Ovary (tissue), 3 donors: Measurements from ENCODE around the gene BLVRA.
"Not testable (repeated sequence)": the region's sequence is repeated elsewhere in the genome, so short reads cannot be mapped to it uniquely, and the experiment has no call there.

ENCODE experiments used
- POLR2A ChIP-seq: fragments of 450-650 bp; IDR thresholded peaks from one replicate; pipeline ENCODE4 v1.6.1; 2017; ENCODE audit warnings: antibody characterized with exemption, mild to moderate bottlenecking, moderate library complexity
- TF ChIP-seq, protein P1 (sequence below), 3 donors: fragments of 450-650 bp in 2 of 3; fragments of 200-600 bp in 1 of 3; IDR thresholded peaks; one replicate each; pipeline versions ENCODE4 v1.5.1 to v1.8.0; 2016 to 2022; ENCODE audit warnings: antibody characterized with exemption in 3 of 3, mild to moderate bottlenecking in 1 of 3
- donor health status: DM: no; HTN: no; CAD: no.

DNA sequence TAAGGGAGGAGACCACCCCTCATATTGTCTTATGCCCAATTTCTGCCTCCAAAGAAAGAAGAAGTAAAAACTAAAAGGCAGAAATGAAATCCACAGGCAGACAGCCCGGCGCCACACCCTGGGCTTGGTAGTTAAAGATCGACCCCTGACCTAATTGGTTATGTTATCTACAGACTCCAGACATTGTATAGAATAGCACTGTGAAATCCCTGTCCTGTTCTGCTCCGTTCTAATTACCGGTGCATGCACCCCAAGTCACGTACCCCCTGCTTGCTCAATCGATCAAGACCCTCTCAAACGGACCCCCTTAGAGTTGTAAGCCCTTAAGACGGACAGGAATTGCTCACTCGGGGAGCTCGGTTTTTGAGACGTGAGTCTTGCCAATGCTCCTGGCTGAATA is 66.0 kb downstream of the BLVRA start:
- TF ChIP-seq, protein P1, sequence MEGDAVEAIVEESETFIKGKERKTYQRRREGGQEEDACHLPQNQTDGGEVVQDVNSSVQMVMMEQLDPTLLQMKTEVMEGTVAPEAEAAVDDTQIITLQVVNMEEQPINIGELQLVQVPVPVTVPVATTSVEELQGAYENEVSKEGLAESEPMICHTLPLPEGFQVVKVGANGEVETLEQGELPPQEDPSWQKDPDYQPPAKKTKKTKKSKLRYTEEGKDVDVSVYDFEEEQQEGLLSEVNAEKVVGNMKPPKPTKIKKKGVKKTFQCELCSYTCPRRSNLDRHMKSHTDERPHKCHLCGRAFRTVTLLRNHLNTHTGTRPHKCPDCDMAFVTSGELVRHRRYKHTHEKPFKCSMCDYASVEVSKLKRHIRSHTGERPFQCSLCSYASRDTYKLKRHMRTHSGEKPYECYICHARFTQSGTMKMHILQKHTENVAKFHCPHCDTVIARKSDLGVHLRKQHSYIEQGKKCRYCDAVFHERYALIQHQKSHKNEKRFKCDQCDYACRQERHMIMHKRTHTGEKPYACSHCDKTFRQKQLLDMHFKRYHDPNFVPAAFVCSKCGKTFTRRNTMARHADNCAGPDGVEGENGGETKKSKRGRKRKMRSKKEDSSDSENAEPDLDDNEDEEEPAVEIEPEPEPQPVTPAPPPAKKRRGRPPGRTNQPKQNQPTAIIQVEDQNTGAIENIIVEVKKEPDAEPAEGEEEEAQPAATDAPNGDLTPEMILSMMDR (IDR thresholded peaks at IDR 0.05), result not testable (repeated sequence)
- not testable (repeated sequence) for TF ChIP-seq POLR2A
